Aortic smooth muscle cell (primary cell): ENCODE results near the gene MOSPD2. TPM values are rescaled to one million over a fixed set of nuclear protein-coding genes. Genes with fewer than 3 reads are reported as not detected.

Experiments used
- total RNA-seq: library from RNA; depleted of rRNA; stranded (reverse); fragments of >200 nt; gene quantifications from 2 replicates; pipeline ENCODE4 v1.2.3, GENCODE V29; 2014

Gene MOSPD2
- total RNA-seq, result 14.7 and 38.0 TPM in 2 replicates

GRCh38 chrX:14872851-14873675 is at the start of gene MOSPD2, which contains the start of gene FANCB:
MOSPD2 (plus strand) TSS chrX:14873421; CDS start chrX:14873529, 108 bp downstream.
FANCB (minus strand) TSS chrX:14873069; CDS start chrX:14865510, 7,559 bp downstream.

Other genes starting within 250 kb of the MOSPD2 start
- 5.9 and 6.5 TPM in 2 replicates for gene FANCB, start 352 bp upstream of the MOSPD2 start, total RNA-seq